Common myeloid progenitor, CD34-positive (primary cell): ENCODE results near the gene UBE2F.

Experiments
- CTCF ChIA-PET: fragments of 350-600 bp; sonication (Branson Sonifier 250); formaldehyde crosslinking; loops from one replicate; lab custom pipeline; 2021; ENCODE audit warnings: antibody characterized with exemption; lab: Charles Lee
- POLR2A ChIA-PET: fragments of 350-600 bp; sonication (Branson Sonifier 250); formaldehyde crosslinking; loops from one replicate; lab custom pipeline; 2021; ENCODE audit warnings: antibody characterized with exemption; lab: Charles Lee
- DNase-seq, 3 donors: peaks; one replicate each; pipeline versions ENCODE4 v3.0.0 to v3.0.0-alpha.2; 2013
- H3K27ac ChIP-seq, 2 experiments: 1 replicate in 1 of 2; 2 replicates in 1 of 2; pipeline ENCODE4 v1.7.0; 2013; ENCODE audit warnings: inconsistent platforms in 2 of 2, low read length in 2 of 2, mild to moderate bottlenecking in 2 of 2, low read depth in 1 of 2, moderate library complexity in 1 of 2; ENCODE audit not compliant: severe bottlenecking in 2 of 2, insufficient read depth in 1 of 2, poor library complexity in 1 of 2
- H3K27me3 ChIP-seq, 5 experiments: replicated peaks in 2 of 5; 1 replicate in 3 of 5; 2 replicates in 2 of 5; pipeline versions ENCODE4 v1.6.1 to v1.7.0; 2013; ENCODE audit warnings: low read length in 4 of 5, mild to moderate bottlenecking in 2 of 5, moderate library complexity in 2 of 5, inconsistent platforms in 1 of 5; ENCODE audit not compliant: insufficient read depth in 5 of 5, control insufficient read depth in 4 of 5
- H3K36me3 ChIP-seq, 4 experiments: 1 replicate in 2 of 4; 2 replicates in 2 of 4; pipeline versions ENCODE4 v1.6.1 to v1.7.0; 2013; ENCODE audit warnings: low read length in 3 of 4, control low read depth in 1 of 4, mild to moderate bottlenecking in 1 of 4; ENCODE audit not compliant: control insufficient read depth in 4 of 4, insufficient read depth in 4 of 4
- H3K4me1 ChIP-seq, 4 experiments: 1 replicate in 3 of 4; 2 replicates in 1 of 4; pipeline versions ENCODE4 v1.6.1 to v1.7.1; 2013; ENCODE audit warnings: low read length in 3 of 4, mild to moderate bottlenecking in 3 of 4, control low read depth in 1 of 4, inconsistent platforms in 1 of 4, moderate library complexity in 1 of 4; ENCODE audit not compliant: control insufficient read depth in 4 of 4, insufficient read depth in 4 of 4; ENCODE audit errors: control extremely low read depth in 1 of 4
- H3K4me3 ChIP-seq, 7 experiments: 1 replicate in 4 of 7; 2 replicates in 3 of 7; pipeline versions ENCODE4 v1.5.1 to v1.7.0; 2013; ENCODE audit warnings: mild to moderate bottlenecking in 7 of 7, low read length in 6 of 7, moderate library complexity in 6 of 7, inconsistent platforms in 2 of 7, low read depth in 2 of 7, control low read depth in 1 of 7; ENCODE audit not compliant: insufficient read depth in 4 of 7, control insufficient read depth in 1 of 7; ENCODE audit errors: extremely low read depth in 1 of 7
- H3K9me3 ChIP-seq, 5 experiments: 1 replicate in 4 of 5; 2 replicates in 1 of 5; pipeline versions ENCODE4 v1.6.1 to v1.7.1; 2013; ENCODE audit warnings: low read length in 4 of 5, mild to moderate bottlenecking in 2 of 5, inconsistent platforms in 1 of 5, low read depth in 1 of 5, moderate library complexity in 1 of 5; ENCODE audit not compliant: control insufficient read depth in 4 of 5, insufficient read depth in 2 of 5; ENCODE audit errors: control extremely low read depth in 1 of 5
- WGBS: methylation state at CpG from one replicate; pipeline ENCODE4 v1.1.5; 2013; ENCODE audit not compliant: insufficient coverage; 5-methylcytosine and 5-hydroxymethylcytosine counted together

Gene UBE2F

GRCh38 chr2:238081561-238081960, 114.7 kb downstream of the UBE2F start:
- DNase-seq, result no peak
- POLR2A ChIA-PET, result no interaction called here
- no peaks in the 10 kb centered on the region for H3K4me1 ChIP-seq
- no peak overlapping the region for H3K27ac ChIP-seq
- H3K4me3 ChIP-seq, result no peak overlapping the region
- H3K27me3 ChIP-seq, result no peaks in the 10 kb centered on the region
- 98% methylated on average over 14 of the region's 16 CpGs for WGBS
- H3K9me3 ChIP-seq, result peaks cover 0 to 26% (median 6%) of the 10 kb centered on the region in 5 experiments
- peaks cover 7 to 64% (median 43%) of the 10 kb centered on the region in 4 experiments for H3K36me3 ChIP-seq
- CTCF ChIA-PET, result interaction anchor here (1.0 kb wide), 1 partner anchor 25 kb away, joined by 3 read pairs; no protein-coding TSS in a partner anchor

GRCh38 chr2:238082151-238082550, 115.3 kb downstream of the UBE2F start:
- POLR2A ChIA-PET, result no interaction called here
- Histone ChIP-seq H3K4me1 (peaks cover 0 to 3% (median 2%) of the 10 kb centered on the region in 4 experiments), H3K9me3 (peaks cover 0 to 22% (median 6%) of the 10 kb centered on the region in 5 experiments), H3K27me3 (no peaks in the 10 kb centered on the region), H3K36me3 (peaks cover 5 to 64% (median 41%) of the 10 kb centered on the region in 4 experiments), H3K27ac (no peak overlapping the region), H3K4me3 (no peak overlapping the region)
- 95% methylated on average over 17 of the region's 17 CpGs for WGBS
- CTCF ChIA-PET, result interaction anchor here (1.0 kb wide), 1 partner anchor 25 kb away, joined by 3 read pairs; no protein-coding TSS in a partner anchor
- no peak for DNase-seq

- peaks cover 0 to 6% (median 2%) of the 10 kb centered on the region in 4 experiments for H3K4me1 ChIP-seq
- no peak overlapping the region for H3K4me3 ChIP-seq
- H3K27ac ChIP-seq, result no peak overlapping the region
- ChIA-PET CTCF (no interaction called here), POLR2A (no interaction called here)
- peaks cover 2 to 57% (median 37%) of the 10 kb centered on the region in 4 experiments for H3K36me3 ChIP-seq
- DNase-seq, result no peak
- H3K27me3 ChIP-seq, result no peaks in the 10 kb centered on the region
- peaks cover 0 to 16% (median 0%) of the 10 kb centered on the region in 5 experiments for H3K9me3 ChIP-seq
- 90% methylated on average over 7 of the region's 7 CpGs for WGBS
Observed at GRCh38 chr2:238082827-238083226, 116.0 kb downstream of the UBE2F start.

- Histone ChIP-seq H3K4me3 (no peak overlapping the region), H3K9me3 (peaks cover 0 to 16% (median 0%) of the 10 kb centered on the region in 5 experiments), H3K36me3 (peaks cover 2 to 54% (median 35%) of the 10 kb centered on the region in 4 experiments), H3K27me3 (no peaks in the 10 kb centered on the region), H3K27ac (no peak overlapping the region), H3K4me1 (peaks cover 0 to 6% (median 2%) of the 10 kb centered on the region in 4 experiments)
- no peak for DNase-seq
- 63% methylated on average over 2 of the region's 5 CpGs for WGBS
- CTCF ChIA-PET, result no interaction called here
- POLR2A ChIA-PET, result no interaction called here
Observed at GRCh38 chr2:238083919-238084318, 117.1 kb downstream of the UBE2F start.

GRCh38 chr2:238084761-238085160, 117.9 kb downstream of the UBE2F start:
- H3K4me3 ChIP-seq, result no peak overlapping the region
- 100% methylated on average over 5 of the region's 7 CpGs for WGBS
- peaks cover 0 to 8% (median 0%) of the 10 kb centered on the region in 5 experiments for H3K9me3 ChIP-seq
- H3K27me3 ChIP-seq, result no peaks in the 10 kb centered on the region
- H3K36me3 ChIP-seq, result peaks cover 2 to 47% (median 32%) of the 10 kb centered on the region in 4 experiments
- ChIA-PET CTCF (no interaction called here), POLR2A (no interaction called here)
- no peak overlapping the region for H3K27ac ChIP-seq
- DNase-seq, result no peak
- H3K4me1 ChIP-seq, result peaks cover 0 to 6% (median 2%) of the 10 kb centered on the region in 4 experiments

- Histone ChIP-seq H3K9me3 (no peaks in the 10 kb centered on the region), H3K27ac (no peak overlapping the region), H3K36me3 (peaks cover 0 to 40% (median 26%) of the 10 kb centered on the region in 4 experiments), H3K27me3 (no peaks in the 10 kb centered on the region), H3K4me1 (peaks cover 0 to 6% (median 2%) of the 10 kb centered on the region in 4 experiments), H3K4me3 (no peak overlapping the region)
- 100% methylated on average over 2 of the region's 3 CpGs for WGBS
- POLR2A ChIA-PET, result no interaction called here
- CTCF ChIA-PET, result no interaction called here
- DNase-seq, result no peak
Observed at GRCh38 chr2:238085899-238086298, 119.1 kb downstream of the UBE2F start.

GRCh38 chr2:238087211-238087610, 120.4 kb downstream of the UBE2F start:
- peak in 1 of 3 donors; percentile 23 for DNase-seq
- H3K27me3 ChIP-seq, result no peaks in the 10 kb centered on the region
- peaks cover 0 to 6% (median 2%) of the 10 kb centered on the region in 4 experiments for H3K4me1 ChIP-seq
- no CpG with 5 or more reads among the region's 2 CpGs for WGBS
- CTCF ChIA-PET, result interaction anchor here (1.1 to 1.8 kb wide), 2 partner anchors 48 to 94 kb away, joined by 3 read pairs; no protein-coding TSS in a partner anchor
- POLR2A ChIA-PET, result no interaction called here
- no peak overlapping the region for H3K27ac ChIP-seq
- H3K4me3 ChIP-seq, result no peak overlapping the region
- H3K9me3 ChIP-seq, result no peaks in the 10 kb centered on the region
- H3K36me3 ChIP-seq, result peaks cover 0 to 40% (median 18%) of the 10 kb centered on the region in 4 experiments
